HG03460 (cell line): ENCODE data around the gene NYNRIN.

Experiments
- ATAC-seq: cut with Tn5 transposase; IDR thresholded peaks from one replicate; pipeline ENCODE4 v1.9.1; 2021; ENCODE audit not compliant: unreplicated experiment

NYNRIN gene

DNA sequence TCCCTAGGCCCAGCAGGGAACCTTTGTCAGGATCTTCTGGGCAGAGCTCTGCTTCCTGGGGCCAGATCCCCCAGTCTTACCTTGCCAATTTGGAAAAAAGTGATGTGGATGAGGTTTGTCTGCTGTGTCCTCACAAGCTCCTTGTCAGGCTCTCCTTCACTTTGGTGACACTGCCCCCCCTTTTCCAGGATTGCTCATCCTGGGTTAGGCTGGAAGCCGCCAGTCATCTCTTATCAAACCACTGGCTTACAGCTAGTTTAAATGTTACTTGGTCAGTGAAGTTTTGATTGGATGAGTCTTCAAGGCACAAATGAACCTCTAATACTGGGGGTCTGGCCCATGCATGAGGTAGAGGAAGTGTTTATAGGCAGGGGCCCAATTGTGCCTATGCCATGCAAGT lies 15.3 kb downstream of the NYNRIN start:
- ATAC-seq, result no peak

DNA sequence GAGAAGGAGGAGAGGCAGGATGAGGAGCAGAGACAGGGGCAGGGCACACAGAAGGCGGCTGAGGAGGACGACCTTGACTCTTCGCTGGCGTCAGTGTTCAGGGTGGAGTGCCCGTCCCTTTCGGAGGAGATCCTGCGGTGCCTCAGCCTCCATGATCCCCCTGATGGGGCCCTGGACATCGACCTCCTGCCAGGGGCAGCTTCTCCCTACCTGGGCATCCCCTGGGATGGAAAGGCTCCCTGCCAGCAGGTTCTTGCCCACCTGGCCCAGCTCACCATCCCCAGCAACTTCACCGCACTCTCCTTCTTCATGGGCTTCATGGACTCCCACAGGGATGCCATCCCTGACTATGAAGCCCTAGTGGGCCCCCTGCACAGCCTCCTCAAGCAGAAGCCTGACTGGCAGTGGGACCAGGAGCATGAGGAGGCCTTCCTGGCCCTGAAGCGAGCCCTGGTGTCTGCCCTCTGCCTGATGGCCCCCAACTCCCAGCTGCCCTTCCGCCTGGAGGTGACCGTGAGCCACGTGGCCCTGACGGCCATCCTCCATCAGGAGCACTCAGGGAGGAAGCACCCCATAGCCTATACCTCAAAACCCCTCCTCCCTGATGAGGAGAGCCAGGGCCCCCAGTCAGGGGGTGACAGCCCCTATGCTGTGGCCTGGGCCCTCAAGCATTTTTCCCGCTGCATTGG lies 16.1 kb downstream of the NYNRIN start:
- no peak for ATAC-seq

DNA sequence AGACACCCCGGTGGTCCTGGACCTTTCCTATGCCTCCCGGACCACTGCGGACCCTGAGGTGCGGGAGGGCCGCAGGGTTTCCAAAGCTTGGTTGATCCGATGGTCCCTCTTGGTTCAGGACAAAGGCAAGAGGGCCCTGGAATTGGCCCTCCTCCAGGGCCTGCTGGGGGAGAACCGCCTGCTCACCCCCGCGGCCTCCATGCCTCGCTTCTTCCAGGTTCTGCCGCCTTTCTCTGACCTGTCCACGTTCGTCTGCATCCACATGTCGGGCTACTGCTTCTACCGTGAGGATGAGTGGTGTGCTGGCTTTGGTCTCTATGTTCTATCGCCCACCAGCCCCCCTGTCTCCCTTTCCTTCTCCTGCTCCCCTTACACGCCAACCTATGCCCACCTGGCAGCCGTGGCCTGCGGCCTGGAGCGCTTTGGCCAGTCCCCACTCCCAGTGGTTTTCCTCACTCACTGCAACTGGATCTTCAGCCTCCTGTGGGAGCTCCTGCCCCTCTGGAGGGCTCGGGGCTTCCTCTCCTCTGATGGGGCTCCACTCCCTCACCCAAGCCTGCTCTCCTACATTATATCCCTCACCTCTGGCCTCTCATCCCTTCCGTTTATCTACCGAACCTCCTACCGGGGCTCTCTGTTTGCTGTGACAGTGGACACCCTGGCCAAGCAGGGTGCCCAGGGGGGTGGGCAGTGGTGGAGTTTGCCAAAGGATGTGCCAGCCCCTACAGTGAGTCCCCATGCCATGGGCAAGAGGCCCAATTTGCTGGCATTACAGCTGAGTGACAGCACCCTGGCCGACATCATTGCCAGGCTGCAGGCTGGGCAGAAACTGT lies 16.8 kb downstream of the NYNRIN start:
- ATAC-seq, result no peak

DNA sequence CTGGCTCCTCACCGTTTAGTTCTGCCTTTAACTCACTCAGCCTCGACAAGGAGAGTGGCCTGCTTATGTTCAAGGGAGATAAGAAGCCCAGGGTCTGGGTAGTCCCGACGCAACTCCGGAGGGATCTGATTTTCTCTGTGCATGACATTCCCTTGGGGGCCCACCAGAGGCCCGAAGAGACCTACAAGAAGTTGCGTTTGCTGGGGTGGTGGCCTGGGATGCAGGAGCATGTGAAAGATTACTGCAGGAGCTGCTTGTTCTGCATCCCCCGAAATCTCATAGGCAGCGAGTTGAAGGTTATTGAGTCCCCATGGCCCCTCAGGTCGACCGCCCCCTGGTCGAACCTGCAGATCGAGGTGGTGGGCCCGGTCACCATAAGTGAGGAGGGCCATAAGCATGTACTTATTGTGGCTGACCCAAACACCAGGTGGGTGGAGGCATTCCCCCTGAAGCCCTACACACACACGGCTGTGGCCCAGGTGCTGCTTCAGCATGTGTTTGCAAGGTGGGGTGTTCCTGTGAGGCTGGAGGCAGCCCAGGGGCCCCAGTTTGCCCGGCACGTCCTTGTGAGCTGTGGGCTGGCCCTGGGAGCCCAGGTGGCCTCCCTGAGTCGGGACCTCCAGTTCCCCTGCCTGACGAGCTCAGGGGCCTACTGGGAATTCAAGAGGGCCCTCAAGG lies 17.6 kb downstream of the NYNRIN start:
- ATAC-seq, result no peak

DNA sequence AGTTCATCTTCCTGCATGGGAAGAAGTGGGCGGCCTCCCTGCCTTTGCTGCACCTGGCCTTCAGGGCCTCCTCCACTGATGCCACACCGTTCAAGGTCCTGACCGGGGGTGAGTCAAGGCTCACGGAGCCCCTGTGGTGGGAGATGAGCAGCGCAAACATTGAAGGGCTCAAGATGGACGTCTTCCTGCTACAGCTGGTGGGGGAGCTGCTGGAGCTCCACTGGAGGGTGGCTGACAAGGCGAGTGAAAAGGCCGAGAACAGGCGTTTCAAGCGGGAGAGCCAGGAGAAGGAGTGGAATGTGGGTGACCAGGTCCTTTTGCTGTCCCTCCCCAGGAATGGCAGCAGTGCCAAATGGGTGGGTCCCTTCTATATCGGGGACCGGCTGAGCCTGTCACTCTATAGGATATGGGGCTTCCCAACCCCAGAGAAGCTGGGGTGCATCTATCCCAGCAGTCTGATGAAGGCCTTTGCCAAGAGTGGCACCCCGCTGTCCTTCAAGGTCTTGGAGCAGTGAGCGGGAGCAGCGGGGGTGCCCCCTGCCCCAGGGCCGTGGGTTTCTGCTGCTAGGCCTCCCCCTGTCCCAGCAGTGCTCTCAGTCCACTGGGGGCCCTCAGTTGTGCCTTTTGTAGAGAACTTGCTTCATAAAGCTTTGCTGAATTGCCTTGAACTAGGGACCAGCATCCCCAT lies 18.3 kb downstream of the NYNRIN start:
- ATAC-seq, result no peak

DNA sequence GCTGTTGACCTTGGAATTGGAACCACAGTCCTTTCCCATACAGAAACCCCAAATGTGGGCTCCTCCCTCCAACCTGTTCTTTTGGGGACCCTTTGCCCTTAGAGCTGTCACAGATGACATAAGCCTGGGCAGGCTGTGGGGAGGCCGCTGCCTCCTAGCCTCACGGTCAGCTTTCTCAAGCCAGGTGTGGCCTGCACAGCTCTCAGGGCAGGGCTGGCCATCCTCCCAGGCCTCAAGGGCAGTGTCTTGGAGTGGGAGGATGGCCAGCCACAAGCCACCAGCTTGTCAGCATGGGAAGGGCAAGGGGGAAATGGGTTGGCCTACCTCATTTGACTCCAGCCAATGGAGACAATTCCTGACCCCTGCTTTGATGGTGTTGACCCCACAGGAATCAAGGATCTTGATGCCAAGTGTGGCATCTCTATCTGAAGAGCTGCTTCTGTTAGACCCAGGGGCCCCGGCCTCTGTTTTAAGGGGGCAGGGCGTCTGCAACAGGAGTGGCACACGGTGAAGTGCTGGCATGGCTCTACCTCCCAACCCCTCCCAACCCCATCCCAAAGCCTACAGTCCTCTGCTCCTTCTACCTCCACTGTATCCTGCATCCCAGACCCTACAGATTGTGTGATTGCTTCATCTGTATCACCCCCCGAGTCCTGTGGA lies 19.2 kb downstream of the NYNRIN start:
- no peak for ATAC-seq

DNA sequence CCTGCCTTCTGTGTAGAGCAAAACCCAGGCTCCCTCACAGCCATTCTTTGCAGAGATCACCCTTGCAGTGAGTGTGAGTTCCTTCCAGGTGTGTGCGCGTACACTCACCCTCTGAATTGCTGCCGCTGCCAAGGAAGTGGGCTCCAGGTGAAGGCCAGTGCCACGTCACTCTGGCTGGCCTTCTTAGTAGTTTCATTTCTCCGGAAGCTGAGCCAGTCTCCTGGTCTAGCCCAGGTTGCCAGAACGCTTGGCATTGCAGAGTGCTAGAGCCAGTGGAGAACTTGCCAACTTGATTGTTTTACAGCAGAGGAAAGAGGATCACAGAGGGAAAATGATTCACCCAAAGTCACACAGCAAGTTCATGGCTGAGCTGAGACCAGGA lies 19.7 kb downstream of the NYNRIN start:
- ATAC-seq, result no peak

DNA sequence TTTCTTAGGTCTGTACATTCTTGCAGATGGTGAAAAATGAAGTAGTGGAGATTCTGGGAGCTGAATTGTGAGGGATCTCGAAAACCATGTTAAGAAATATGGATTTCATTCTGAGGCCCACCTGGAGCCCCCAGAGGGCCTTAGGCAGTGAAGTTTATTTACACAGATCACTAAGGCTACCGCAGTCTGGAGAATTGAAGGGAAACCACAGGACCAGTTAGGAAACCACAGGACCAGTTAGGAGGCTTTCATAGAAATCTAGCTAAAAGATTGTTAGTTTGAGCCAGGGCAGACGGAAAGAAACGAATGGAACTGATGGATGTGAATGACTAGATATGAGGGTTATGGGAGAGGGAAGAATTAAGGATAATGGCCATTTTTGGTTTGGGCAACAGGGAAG lies 23.5 kb downstream of the NYNRIN start:
- ATAC-seq, result no peak

DNA sequence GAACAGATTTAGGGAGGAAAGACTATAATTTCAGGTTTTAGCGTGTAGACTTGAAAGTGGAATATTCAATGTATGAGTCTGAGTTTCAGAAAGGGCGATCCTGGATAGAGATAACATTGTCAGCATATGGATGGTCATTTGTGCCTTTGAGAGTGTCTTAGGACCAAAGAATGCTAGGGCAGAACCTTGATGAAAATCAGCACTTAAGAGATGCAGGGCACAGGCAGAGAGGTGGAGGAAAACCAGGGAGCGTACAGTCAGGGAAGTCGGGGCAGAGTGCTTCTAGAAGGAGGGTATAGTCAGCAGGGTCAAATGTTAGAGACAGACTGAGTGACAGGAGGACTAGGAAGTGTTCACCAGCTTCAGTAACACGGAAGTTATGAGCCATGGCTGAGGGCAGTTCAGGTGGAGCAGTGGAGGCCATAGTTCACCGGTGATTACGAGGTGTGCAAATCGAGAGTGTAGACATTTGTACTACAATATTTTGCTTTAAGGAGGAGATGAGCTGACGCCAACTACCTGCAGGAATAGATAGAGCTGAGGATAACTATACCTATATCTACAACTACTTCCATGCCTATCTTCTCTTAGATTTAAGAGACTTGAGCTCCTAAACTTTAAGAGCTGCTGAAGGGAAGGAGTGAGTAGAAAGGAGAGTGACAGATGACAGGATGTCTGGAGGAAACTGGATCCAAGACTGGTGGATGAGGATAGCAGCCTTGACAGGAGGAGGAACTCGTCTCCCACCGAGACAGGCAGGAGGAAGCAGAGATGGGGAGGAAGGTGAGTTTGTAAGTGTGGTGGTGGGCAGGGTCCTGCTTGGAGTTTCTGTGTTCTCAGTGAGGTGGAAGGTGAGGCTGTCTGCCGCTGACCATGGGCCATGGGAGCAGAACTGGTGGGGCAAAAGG lies 24.1 kb downstream of the NYNRIN start:
- no peak for ATAC-seq

DNA sequence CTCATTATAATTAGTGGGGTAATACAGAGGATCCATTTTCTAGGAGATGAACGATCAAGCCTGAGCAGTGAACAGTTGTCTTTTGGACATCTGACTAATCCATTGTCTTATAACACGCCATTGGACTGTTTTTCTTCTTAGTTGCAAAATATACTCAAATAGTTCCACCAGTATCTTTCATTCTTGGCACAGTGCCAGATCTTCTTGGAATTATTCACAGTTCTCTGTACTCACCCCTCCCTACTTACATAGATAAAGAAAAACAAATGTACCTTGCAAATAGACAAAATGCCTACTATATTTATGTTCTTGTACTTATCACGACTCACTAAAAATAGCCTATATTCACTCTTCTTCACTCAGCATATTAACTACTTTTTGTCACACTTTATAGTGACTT lies 26.9 kb downstream of the NYNRIN start:
- ATAC-seq, result no peak

DNA sequence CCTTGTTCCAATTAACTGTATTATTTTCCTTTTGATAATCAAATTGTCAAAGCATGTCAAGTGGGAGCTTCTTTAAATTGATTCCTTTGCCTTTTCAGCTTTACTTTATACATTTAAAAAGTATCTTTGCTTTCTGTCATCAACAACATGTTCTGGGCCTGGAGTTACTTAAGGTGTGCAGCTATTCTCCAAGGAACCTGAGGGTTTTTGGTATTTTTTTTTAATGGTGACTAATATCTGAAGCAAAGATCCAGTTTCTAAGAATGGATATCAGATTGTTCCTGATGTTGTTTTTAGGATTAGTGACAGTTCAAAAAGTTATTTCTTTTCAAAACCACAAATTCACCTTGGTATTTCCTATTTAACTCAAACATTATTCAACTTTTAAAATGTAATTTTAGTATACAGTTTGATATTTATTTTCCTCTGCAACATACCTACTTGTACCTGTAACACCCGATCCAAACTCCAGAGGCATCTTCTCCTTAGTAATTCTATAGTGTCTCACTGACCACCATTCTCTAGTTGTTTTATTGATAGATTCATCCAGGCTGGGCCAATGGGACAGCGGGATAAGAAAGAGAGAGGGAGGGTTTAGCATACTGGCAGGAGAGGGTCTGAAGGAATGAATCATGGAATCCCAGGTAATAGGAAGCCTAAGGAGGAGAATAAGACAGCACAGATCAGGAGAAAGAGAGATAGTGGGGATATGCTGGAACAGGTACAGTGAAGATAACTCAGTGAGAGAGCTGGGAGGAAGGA lies 27.5 kb downstream of the NYNRIN start:
- ATAC-seq, result no peak

DNA sequence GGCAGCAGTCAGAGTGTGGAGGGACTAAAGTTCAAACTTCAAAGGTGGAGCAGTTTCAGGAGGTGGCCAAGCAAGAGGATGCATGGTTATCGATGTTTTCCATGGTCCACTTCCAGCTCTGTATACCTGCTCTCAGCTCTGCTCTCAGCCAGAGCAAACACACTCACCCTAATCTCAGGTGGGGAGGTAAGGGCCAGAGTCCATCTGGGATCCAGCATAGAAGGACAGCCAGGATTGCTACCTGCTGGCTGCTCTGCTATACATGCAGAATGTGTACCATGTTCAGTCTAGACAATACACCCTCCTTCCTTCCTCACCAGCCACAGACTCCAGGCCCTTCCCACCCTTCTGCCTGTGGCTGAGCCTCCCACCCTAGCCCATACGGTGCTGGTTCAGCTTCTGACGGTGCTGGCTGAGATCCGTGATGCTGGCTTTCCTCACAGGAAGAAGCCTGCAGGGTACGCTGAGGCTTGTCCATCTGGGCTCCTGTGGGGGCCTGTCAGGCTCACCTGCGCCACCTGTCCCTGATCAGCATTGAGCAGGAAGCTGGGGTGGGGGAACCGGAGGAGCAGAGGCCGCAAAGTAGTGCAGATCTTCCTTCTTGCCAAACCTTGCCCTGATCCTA lies 28.2 kb downstream of the NYNRIN start:
- ATAC-seq, result no peak

DNA sequence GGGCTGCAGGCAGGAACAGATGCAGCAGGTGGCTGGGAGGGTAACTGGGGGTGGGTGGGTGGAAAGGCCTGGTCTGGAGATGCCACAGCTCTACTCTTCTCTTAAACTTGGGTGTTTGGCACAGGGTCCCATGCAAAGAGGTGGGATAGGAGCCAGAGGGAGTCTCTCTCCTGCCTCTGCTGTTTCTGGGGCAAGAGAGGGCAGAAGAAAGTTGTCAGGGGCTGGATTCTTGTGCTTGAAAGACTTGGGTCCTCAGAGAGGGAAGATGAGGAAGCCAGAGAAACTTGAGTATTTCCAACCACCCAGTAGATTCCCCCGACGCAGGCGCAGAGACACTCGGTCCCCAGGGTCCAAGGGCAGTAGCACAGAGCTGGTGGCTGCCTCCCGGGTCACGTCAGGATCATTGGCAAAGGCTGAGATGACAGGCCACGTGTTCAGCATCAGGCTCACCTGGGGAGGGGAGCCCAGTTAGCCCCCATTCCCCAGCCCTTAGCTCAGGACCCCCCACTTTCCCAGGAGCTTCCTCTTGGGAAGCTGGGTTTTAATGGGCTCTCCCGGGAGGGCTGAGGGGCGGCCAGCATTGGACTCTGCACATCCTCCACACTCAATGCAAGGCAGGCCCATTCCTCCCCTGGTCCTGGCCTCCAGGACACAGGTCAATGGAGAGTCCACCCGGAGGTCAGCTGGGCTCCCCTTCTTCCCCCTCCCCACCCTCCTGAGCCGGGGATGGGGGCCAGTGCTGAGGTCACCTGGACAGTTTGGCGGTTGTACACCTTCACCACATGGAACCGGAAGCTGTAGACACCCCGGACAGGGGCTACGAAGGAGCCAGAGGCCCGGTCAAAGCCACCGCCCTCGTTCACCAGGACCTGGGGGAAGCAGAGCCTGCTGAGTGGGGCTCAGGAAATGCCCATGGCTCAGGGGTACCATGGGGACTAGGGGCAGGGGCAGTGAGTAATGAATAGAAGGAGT lies 29.0 kb downstream of the NYNRIN start:
- no peak for ATAC-seq

DNA sequence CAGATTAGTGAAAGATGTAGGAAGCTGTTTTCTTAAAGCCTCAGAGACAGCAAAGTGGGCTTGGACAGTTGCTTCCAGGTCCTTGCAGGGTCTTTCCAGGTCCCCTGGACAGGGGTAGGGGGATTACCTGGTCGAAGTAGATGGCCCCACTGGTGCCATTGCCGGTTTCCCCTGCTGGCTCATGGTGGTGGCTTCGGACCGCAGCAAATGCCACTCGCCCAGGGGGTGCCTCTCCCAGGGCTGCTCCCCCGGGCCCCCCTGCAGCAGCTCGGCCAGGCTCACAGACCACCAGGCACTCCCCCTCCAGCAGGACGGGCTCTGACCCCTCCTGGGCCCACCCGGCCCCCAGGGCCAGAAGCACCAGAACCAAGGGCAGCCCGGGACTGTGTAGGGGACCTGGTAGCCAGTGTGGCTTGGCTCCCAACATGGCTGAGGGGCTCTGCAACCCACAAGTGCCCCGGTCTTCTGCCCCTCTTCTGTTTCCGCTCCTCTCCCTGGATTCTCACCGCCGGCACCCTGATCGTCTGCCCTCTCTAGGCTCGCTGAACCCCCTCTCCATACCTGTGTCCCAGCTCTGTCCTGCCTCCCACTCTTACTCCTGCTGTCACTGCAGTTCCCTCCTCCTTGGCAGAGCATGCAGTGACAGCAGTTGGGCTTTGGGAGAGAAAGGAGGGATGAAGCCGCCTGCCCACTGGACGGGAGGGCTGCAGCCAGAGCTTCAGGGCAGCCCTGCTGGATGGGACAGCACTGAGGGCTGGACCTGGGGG lies 30.0 kb downstream of the NYNRIN start:
- no peak for ATAC-seq

DNA sequence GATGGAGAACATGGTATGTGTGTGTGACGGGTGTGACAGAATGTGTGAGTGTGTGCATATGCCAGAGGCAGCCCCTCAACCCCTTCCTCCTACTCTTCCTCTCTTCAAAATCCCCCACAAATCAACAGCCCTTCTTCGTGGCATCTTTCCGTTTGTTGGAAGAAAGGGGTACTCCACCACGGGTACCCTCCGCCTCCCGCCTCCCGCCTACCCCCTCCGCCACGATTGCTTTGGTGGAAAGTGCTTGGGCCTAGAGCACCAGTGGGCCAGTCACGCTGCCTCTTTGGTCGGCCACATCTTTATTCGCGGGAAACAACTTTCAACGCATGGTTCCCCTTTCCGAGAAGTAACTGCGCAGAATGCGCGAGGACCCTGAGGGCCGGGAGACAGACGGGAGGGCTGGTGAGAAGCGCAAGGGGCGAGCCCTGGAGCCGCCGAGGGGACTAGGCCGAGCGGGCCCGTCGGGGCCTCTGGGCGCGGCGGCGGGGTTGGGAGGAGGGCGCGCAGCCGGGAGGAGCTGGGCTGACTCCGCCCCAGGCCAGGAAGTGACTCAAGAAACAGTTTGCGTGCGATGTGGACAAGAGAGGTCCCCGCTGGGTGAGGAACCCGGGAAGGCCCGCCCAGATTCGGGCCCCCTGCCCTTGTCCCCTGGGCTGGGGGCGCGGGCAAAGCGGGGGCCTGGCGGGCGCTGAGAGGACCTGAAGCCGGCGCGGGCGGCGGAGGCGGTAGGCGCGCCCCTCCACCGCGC lies 30.8 kb downstream of the NYNRIN start, which contains the start of the genes CBLN3 and KHNYN:
TSS of gene CBLN3 (minus strand) at position 274 of the 748 bp plus-strand sequence. CDS start 614 bp downstream, outside the sequence.
TSS of gene KHNYN (plus strand) at position 560 of the 748 bp plus-strand sequence. CDS start 777 bp downstream, outside the sequence.
- peak; percentile 74 for ATAC-seq
